Mesothelial cell of epicardium (in vitro differentiated cells): ENCODE data around the gene EPN3. TPM values are rescaled to one million over a fixed set of nuclear protein-coding genes. Genes with fewer than 3 reads are reported as not detected.
A peak's percentile ranks its signal among the peaks of the same experiment; 100 is the strongest.

Experiments
- DNase-seq, 2 experiments: peaks; one replicate each; pipeline ENCODE4 v3.0.0; 2021; ENCODE audit warnings: low spot score in 2 of 2; ENCODE audit not compliant: unreplicated experiment in 2 of 2
- H3K27ac Mint-ChIP-seq: 2 replicates; pipeline ENCODE4 v1.8.0; 2021; ENCODE audit warnings: mixed read lengths
- H3K27me3 Mint-ChIP-seq: 2 replicates; pipeline ENCODE4 v1.8.0; 2021; ENCODE audit warnings: low read depth, mixed read lengths
- H3K36me3 Mint-ChIP-seq: 2 replicates; pipeline ENCODE4 v1.8.0; 2021; ENCODE audit warnings: mixed read lengths
- H3K4me1 Mint-ChIP-seq: 2 replicates; pipeline ENCODE4 v1.8.0; 2021; ENCODE audit warnings: mixed read lengths
- H3K4me3 Mint-ChIP-seq: 2 replicates; pipeline ENCODE4 v1.8.0; 2021; ENCODE audit warnings: mild to moderate bottlenecking, moderate library complexity, mixed read lengths
- H3K9me3 Mint-ChIP-seq: 2 replicates; pipeline ENCODE4 v1.8.0; 2021; ENCODE audit warnings: mixed read lengths
- CTCF ChIP-seq: fragments of 200-600 bp; sonication (generic); IDR thresholded peaks from one replicate; pipeline ENCODE4 v1.5.0; 2021; ENCODE audit warnings: antibody characterized with exemption; ENCODE audit not compliant: unreplicated experiment
- total RNA-seq: library from RNA; stranded (reverse); gene quantifications from 3 replicates; pipeline ENCODE4 v1.2.1, GENCODE V29; 2021

EPN3 gene
- total RNA-seq, 1 donor from 2014 or later: 15.1 TPM

GRCh38 chr17:50535407-50535806 is 2.9 kb downstream of the EPN3 start:
- no peak for TF ChIP-seq CTCF
- peaks cover 7% of the 10 kb centered on the region for H3K27me3 Mint-ChIP-seq
- H3K4me3 Mint-ChIP-seq: peak overlapping the region; percentile 18
- DNase-seq: no peak
- peaks cover 43% of the 10 kb centered on the region for H3K4me1 Mint-ChIP-seq
- no peaks in the 10 kb centered on the region for H3K9me3 Mint-ChIP-seq
- peaks cover 8% of the 10 kb centered on the region for H3K36me3 Mint-ChIP-seq
- H3K27ac Mint-ChIP-seq: no peak overlapping the region

GRCh38 chr17:50536683-50537646 is 4.4 kb downstream of the EPN3 start:
- Mint-ChIP-seq H3K27ac (no peak overlapping the region), H3K27me3 (peaks cover 7% of the 10 kb centered on the region), H3K4me3 (no peak overlapping the region), H3K9me3 (no peaks in the 10 kb centered on the region), H3K4me1 (peaks cover 35% of the 10 kb centered on the region), H3K36me3 (peaks cover 8% of the 10 kb centered on the region)
- no peak for DNase-seq
- no peak for TF ChIP-seq CTCF

GRCh38 chr17:50537721-50538548 is 5.4 kb downstream of the EPN3 start:
- TF ChIP-seq CTCF: no peak
- H3K27ac Mint-ChIP-seq: no peak overlapping the region
- H3K27me3 Mint-ChIP-seq: peaks cover 7% of the 10 kb centered on the region
- H3K36me3 Mint-ChIP-seq: peaks cover 8% of the 10 kb centered on the region
- no peak overlapping the region for H3K4me3 Mint-ChIP-seq
- H3K9me3 Mint-ChIP-seq: no peaks in the 10 kb centered on the region
- peaks cover 36% of the 10 kb centered on the region for H3K4me1 Mint-ChIP-seq
- no peak for DNase-seq

GRCh38 chr17:50538549-50539410 is 6.2 kb downstream of the EPN3 start:
- Mint-ChIP-seq H3K27ac (no peak overlapping the region), H3K9me3 (no peaks in the 10 kb centered on the region), H3K4me3 (no peak overlapping the region), H3K4me1 (peaks cover 34% of the 10 kb centered on the region), H3K27me3 (peaks cover under 1% of the 10 kb centered on the region), H3K36me3 (peaks cover 8% of the 10 kb centered on the region)
- no peak for TF ChIP-seq CTCF
- no peak for DNase-seq
